HUDEP-2 (cell line): ENCODE measurements around the gene ZFPM1.
"Not testable (repeated sequence)": the region's sequence is repeated elsewhere in the genome, so short reads cannot be mapped to it uniquely, and the experiment has no call there.

Experiments
- DNase-seq, 76 experiments: peaks; one replicate each; lab custom pipeline; 2025; ENCODE audit not compliant: unreplicated experiment in 76 of 76; lab: John Stamatoyannopoulos, UW

ZFPM1 gene

GRCh38 chr16:88477631-88478519 lies 24.8 kb downstream of the ZFPM1 start:
- peak in 18 of 76 experiments; percentile 11 to 61 (median 25) for DNase-seq

- peak in 1 of 76 experiments; percentile 13 for DNase-seq
These were observed 26.1 kb downstream of the ZFPM1 start for GRCh38 chr16:88478889-88479792.

DNA sequence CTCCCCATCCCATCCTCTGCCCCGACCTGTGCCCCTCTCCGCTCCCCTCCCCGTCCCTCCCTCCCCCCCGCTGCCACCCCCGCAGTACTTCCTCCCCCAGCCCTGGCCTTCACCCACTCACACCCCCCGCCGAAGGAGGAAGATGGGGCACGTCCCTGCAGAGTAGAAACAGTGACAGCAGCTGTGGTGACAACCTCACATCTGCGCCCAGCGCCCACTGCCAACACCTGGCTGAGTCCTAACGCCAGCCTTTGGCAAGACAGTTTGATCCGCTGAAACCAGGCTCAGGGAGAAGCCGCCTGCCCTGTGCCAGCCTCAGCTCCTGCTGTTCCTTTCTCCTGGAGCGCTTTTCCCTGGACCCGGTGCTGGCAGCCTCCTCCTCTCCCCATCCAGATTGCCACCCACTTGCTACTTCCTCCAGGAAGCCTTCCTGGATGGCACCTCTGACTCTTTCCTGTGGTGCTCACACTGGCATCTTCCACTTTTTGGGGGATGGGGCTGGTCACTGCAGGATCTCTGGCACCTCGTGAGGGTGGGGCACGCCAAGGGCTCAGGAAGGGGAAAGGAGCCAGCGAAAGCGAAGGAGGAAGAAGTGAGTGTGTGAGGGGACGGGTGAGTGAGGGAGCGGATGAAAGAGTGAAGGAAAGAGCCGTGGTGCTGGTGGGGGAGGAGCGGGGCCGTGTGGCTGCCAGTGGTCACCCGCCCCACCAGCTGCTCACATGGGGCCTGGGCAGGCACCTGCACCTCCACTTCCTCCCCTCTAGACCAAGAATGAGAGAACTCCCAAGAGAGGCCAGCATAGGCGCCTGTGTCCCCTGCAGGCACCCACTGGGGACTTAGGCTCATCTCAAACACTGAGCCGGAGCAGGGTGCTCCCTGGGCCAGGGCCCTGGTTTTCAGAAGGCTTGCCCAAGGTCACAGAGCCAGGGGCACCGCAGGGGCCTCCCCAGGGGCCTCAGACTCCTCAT lies 27.0 kb downstream of the ZFPM1 start:
- peak in 1 of 76 experiments; percentile 17 for DNase-seq

GRCh38 chr16:88480829-88481228 lies 27.7 kb downstream of the ZFPM1 start:
- DNase-seq, result no peak

- no peak for DNase-seq
These were observed 28.8 kb downstream of the ZFPM1 start for GRCh38 chr16:88481851-88482250.

DNA sequence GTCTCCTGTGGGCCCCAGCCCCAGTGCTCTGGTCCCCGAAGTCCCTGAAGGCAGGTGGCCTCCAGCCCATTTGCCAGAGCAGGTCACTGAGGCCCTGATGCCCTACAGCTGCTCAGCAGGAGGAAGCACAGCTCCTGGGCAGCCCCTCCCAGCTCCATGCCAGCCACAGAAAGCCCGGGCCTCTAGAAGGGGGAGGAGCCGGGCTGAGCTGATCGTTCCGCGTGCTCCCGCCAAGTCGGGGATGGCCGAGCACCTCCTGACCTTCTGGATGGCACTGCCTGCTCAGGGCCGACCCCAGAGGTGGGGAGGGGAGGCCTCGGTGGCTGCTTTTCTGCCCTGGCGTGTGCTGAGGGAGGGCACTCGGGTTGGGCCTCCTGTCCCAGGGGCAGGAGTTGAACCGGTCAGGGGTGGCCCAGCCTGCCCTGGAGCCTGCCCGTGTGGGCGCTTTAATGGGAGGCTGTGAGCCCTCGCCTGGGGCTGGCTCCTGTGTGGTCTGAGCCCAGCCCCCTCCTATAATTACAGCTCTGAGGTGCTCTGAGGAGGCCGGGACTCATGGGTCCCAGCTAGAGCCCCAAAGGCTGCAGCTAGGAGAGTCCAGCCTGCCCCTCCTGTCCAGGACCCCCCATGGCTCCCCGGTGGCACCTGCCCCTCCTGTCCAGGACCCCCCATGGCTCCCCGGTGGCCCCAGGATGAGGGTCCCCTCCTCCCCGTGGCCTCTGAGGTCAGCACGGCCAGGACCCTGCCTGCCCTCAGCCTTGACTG lies 29.7 kb downstream of the ZFPM1 start:
- DNase-seq, result peak in 13 of 76 experiments; percentile 6 to 52 (median 23)

DNA sequence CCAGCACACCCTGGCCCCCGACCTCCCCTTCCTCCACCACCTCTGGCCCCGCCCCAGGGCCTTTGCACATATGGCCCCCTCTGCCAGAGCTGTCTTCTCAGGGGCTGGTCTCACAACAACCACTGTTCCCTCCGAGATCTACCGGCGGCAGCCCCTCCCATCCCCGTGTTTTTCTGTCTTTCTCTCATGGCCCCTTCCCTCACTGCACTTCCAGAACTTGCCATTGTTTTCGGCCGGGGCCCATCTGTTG lies 30.2 kb downstream of the ZFPM1 start:
- DNase-seq, result no peak

- DNase-seq, result no peak
These were observed 31.7 kb downstream of the ZFPM1 start for GRCh38 chr16:88484505-88485365.

DNA sequence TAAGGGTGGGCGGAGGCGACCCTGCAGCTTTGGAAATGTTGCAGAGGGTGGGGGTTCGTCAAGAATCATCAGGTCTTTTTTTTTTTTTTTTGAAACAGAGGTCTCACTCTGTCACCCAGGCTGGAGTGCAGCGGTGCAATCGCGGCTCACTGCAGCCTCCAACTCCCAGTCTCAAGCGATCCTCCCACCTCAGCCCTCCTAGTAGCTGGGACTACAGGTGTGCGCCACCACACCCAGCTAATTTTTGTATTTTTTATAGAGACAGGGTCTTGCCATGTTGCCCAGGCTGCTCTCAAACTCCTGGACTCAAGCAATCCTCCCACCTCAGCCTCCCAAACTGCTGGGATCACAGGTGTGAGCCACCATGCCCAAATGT lies 32.3 kb downstream of the ZFPM1 start:
- DNase-seq, result not testable (repeated sequence)

DNA sequence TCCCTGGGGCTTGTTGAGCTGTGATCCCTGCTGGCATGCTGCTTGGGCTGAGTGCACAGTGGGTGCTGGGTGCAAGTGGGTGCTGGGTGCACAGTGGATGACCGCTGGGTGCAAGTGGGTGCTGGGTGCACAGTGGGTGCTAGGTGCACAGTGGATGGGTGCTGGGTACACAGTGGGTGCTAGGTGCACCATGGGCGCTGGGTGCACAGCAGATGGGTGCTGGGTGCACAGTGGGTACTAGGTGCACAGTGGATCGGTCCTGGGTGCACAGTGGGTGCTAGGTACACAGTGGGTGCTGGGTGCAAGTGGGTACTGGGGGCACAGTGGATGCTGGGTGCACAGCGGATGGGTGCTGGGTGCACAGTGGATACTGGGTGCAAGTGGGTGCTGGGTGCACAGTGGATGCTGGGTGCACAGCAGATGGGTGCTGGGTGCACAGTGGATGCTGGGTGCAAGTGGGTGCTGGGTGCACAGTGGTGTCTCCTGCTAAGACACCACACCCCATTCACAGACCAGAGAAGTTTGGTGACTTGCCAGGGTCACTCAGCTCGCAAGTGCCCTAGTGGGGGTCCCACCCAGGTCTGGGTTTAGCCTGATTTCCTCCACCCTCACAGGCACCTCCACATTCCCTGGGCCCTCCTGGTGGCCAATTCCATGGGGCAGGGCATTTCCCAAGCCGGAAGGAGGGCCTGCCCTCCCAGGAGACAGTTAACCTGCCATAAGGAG lies 33.5 kb downstream of the ZFPM1 start:
- DNase-seq, result no peak

DNA sequence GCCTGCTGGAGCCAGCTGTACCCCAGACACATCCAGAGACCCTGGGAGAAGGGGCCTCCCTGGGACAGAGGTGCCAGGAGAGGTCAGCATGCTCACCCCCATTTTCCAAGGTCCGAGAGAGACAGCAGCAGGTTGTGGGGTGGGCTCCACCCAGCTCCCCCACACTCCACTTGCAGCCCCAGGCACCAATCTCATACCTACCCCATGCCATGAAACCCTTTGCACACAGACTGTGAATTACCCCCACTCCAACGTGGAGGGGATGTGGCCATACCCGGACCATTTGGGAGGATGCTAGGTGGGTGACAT lies 34.0 kb downstream of the ZFPM1 start:
- DNase-seq, result no peak

DNA sequence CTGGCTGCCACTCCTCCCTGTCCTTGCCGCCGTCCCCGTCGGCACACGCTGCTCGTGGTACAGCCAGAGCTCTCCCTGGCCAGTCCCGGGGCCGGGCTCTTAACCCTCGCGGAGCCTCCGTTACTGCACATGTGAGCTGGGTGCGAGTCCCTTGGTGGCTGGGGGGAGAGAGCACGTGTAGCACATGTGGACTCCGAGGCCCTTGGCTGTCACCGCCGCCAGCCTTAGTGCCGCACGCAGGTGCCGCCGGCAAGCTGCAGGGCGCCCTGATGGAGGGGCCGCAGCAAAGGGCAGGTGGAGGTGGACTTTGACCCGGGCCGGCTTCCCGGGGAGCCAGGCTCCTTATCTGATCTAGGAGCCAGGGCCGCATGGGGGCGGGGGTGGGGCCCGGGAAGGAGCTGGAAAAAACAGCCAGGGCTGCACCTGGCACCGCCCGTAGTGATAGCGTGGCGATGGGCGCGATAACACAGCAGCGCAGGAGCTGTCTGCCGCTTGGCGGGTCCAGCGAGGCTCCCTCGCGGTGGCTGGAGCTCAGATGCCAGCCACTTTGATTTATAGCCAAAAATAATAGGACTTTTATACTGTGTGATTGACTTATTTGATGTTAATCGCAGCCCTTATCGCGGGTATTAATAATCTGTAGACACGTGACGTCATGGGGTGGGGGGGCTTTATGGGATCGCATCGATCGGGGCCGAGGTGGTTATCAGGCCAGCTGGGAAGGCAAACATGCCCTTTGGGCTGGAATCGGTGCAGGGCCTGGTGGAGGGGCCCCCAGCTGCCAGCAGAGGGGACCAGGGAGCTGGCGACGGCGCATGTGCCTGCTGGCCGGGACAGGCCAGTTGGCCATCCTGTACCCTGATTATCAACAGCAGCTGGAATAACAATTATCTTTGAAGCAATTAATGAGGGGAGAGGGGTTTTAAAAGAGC lies 35.1 kb downstream of the ZFPM1 start:
- peak in 2 of 76 experiments; percentile 16 to 19 for DNase-seq

- no peak for DNase-seq
These were observed 36.2 kb downstream of the ZFPM1 start for GRCh38 chr16:88489163-88489741.

- no peak for DNase-seq
These were observed 38.0 kb downstream of the ZFPM1 start for GRCh38 chr16:88491001-88491559.

- DNase-seq, result peak in 73 of 76 experiments; percentile 60 to 96 (median 90)
These were observed 38.7 kb downstream of the ZFPM1 start for GRCh38 chr16:88491560-88492310.

DNA sequence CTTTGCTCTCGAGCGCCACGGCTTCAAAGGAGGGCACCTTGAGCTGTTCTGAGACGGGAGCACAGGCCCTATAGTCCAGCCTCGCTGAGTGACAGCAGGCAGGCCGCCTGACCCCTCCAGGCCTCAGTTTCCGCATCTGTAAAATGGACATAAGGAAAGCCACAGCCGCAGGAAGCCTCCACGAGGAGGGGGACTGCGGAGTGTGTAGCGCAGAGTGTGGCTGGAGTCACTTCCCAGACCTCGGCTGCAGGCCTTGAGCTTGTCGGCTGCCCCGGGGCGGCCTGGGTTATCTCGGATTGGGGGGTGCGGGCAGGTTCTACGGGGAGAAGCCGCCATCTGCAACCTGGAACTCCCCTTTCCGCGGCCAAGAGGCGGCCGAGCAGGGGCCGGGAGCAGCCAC lies 40.8 kb downstream of the ZFPM1 start:
- no peak for DNase-seq
